Ovary (tissue), 9 donors: ENCODE measurements around the gene PMPCB. TPM values are rescaled to one million over a fixed set of nuclear protein-coding genes. Genes with fewer than 3 reads are reported as not detected.

Experiments used
- DNase-seq, 5 donors: peaks; one replicate each; pipeline ENCODE4 v3.0.0-alpha.2; 2019 to 2020
- H3K27ac ChIP-seq, 2 donors: fragments of 200-600 bp; one replicate each; pipeline versions ENCODE4 v1.5.1 to v1.8.0; 2019 to 2022
- H3K27me3 ChIP-seq: fragments of 200-600 bp; one replicate; pipeline ENCODE4 v1.8.0; 2022
- H3K36me3 ChIP-seq: fragments of 200-600 bp; sonication (generic); one replicate; pipeline ENCODE4 v1.5.1; 2019
- H3K4me1 ChIP-seq: one replicate; pipeline ENCODE4 v1.8.1; 2013; ENCODE audit warnings: mild to moderate bottlenecking, moderate library complexity; ENCODE audit not compliant: insufficient read depth
- H3K4me3 ChIP-seq: fragments of 200-600 bp; sonication (generic); one replicate; pipeline ENCODE4 v1.5.1; 2017
- H3K9me3 ChIP-seq, 2 donors: fragments of 200-600 bp in 1 of 2; sonication (generic) in 1 of 2; one replicate each; pipeline versions ENCODE4 v1.5.1 to v1.8.1; 2013 to 2019; ENCODE audit warnings: mild to moderate bottlenecking in 1 of 2, moderate library complexity in 1 of 2
- EP300 ChIP-seq: sonication (generic); formaldehyde crosslinking; IDR thresholded peaks from one replicate; pipeline ENCODE4 v1.6.1; 2017; ENCODE audit warnings: antibody characterized with exemption
- POLR2A ChIP-seq: fragments of 450-650 bp; IDR thresholded peaks from one replicate; pipeline ENCODE4 v1.6.1; 2017; ENCODE audit warnings: antibody characterized with exemption, mild to moderate bottlenecking, moderate library complexity
- WGBS, 3 donors: extraction: QIAGEN DNeasy Blood & Tissue Kit in 1 of 3; methylation state at CpG; one replicate each; pipeline versions ENCODE4 v1.1.5 to v1.1.7; 2013 to 2017; 5-methylcytosine and 5-hydroxymethylcytosine counted together
- intact Hi-C, 4 donors: fragments of 100-400 bp; cut with DNase I; formaldehyde crosslinking; loops; one replicate each; pipeline versions ENCODE4 v1.11.0 to v1.15.1; 2022 to 2023
- polyA plus RNA-seq, 2 donors: library from polyadenylated mRNA; stranded (reverse); fragments of 200-250 nt in 1 of 2; fragments of 350-450 nt in 1 of 2; fragmentation: Illumina TruSeq in 1 of 2; extraction: RNeasy Lipid Tissue Mini Kit (QIAGEN cat#74804) in 1 of 2; gene quantifications; one replicate each; pipeline ENCODE4 v1.2.3, GENCODE V29; 2013 to 2014
- small RNA-seq: library from RNA; depleted of rRNA; stranded (forward); fragments of <200 nt; gene quantifications from one replicate; pipeline ENCODE3, GENCODE V24; 2016
- total RNA-seq, 7 donors: library from RNA; depleted of rRNA in 2 of 7; stranded (reverse); fragments of >200 nt in 2 of 7; fragmentation: NEBNext Ultra II Directional in 3 of 7; extraction: Animal tissue kit (Norgen Biotek cat#: 25700) in 3 of 7; gene quantifications; one replicate each; pipeline versions ENCODE4 v1.1.0 to v1.2.4, GENCODE V29; 2016 to 2023
- TF ChIP-seq, protein P1 (sequence below), 3 donors: fragments of 450-650 bp in 2 of 3; fragments of 200-600 bp in 1 of 3; IDR thresholded peaks; one replicate each; pipeline versions ENCODE4 v1.5.1 to v1.8.0; 2016 to 2022; ENCODE audit warnings: antibody characterized with exemption in 3 of 3, mild to moderate bottlenecking in 1 of 3
- donor health status: DM: no; HTN: no; CAD: no; lungs with moderate emphysema.
- donor health status: DM: no; HTN: no; CAD: no.
- donor health status: Bipolar disorder and iron deficiency.
- donor health status: DM: yes; HTN: yes; CAD: no.
- donor health status: DM: no; HTN: no; CAD: no.
- donor health status: DM: yes; HTN: yes; CAD: no.

PMPCB gene
- total and polyA plus RNA-seq, 9 donors = 41.2 to 87.0 (median 63.4) TPM

DNA sequence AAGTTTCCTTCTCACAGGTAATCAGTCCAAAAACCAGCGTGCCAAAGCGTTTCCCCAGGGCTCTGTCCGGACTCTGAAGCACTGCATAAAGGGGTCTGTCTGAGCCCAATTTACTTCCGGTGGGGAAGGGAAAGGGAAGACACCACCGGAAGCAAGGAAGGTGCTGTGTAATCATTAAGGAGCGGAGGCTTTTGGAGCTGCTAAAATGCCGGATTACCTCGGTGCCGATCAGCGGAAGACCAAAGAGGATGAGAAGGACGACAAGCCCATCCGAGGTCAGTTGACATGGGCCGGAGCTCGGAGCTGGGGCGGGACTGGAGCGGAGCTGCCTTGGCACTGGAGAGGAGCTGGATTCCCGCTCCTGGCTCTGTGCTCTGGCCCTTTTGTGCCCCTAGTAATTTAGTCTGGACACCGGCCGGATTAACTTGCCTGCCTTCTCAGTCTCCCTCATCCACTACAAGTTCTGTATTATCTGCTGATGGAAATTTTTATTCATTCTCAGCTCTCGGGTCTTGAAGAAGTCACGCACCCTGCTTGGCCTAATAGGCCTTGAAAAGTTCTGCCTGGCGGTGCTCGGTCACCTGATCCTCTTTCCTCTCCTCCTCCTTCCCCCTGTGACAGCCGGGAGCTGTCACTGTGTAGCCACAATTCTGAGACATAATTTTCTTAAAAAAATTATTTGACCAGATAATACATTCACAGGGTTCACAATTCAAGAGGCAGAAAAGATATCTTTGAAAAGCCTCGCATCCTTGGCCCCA, 50.5 kb downstream of the PMPCB start, which contains the start of gene PSMC2:
Gene PSMC2 (plus strand): TSS at position 137 of the 761 bp plus-strand sequence. CDS start 69 bp downstream, at position 206.
- intact Hi-C loops = no loop called here
- no peaks in the 10 kb centered on the region for H3K9me3 ChIP-seq
- no peaks in the 10 kb centered on the region for H3K36me3 ChIP-seq
- peak within 1 kb of the TSS; percentile 84 for H3K4me3 ChIP-seq
- peaks cover 3% of the 10 kb centered on the region for H3K4me1 ChIP-seq
- peak; percentile 68 to 83 (median 79) for DNase-seq
- H3K27ac ChIP-seq = peak within 1 kb of the TSS; percentile 72 to 75
- WGBS, 3 donors = 0 to 1% (median 0%) methylated on average over 25 of the region's 25 CpGs
- no peaks in the 10 kb centered on the region for H3K27me3 ChIP-seq
- TF ChIP-seq POLR2A (peak; percentile 34), EP300 (no peak)

DNA sequence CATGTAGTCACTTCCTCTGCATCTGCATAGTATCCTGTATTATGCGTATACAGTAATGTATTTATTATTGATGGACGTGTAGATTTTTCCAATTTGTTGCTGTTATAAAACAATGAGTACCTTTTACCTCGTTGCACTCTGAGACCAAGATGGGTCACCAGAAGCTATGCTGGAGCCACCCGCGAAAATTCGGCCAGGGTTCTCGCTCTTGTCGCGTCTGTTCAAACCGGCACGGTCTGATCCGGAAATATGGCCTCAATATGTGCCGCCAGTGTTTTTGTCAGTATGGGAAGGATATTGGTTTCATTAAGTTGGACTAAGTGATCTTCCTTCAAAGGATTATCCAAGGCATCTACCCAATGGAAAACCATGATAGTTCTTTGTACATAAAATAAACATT, 51.2 kb downstream of the PMPCB start:
- Histone ChIP-seq H3K4me1 (peaks cover 3% of the 10 kb centered on the region), H3K36me3 (no peaks in the 10 kb centered on the region), H3K9me3 (no peaks in the 10 kb centered on the region), H3K27ac (no peak overlapping the region), H3K4me3 (peak overlapping the region; percentile 84), H3K27me3 (no peaks in the 10 kb centered on the region)
- WGBS, 3 donors = 8 to 18% (median 17%) methylated on average over 13 of the region's 13 CpGs
- no peak for DNase-seq
- intact Hi-C loops = no loop called here
- TF ChIP-seq POLR2A (no peak), EP300 (no peak)
- TF ChIP-seq, protein P1, sequence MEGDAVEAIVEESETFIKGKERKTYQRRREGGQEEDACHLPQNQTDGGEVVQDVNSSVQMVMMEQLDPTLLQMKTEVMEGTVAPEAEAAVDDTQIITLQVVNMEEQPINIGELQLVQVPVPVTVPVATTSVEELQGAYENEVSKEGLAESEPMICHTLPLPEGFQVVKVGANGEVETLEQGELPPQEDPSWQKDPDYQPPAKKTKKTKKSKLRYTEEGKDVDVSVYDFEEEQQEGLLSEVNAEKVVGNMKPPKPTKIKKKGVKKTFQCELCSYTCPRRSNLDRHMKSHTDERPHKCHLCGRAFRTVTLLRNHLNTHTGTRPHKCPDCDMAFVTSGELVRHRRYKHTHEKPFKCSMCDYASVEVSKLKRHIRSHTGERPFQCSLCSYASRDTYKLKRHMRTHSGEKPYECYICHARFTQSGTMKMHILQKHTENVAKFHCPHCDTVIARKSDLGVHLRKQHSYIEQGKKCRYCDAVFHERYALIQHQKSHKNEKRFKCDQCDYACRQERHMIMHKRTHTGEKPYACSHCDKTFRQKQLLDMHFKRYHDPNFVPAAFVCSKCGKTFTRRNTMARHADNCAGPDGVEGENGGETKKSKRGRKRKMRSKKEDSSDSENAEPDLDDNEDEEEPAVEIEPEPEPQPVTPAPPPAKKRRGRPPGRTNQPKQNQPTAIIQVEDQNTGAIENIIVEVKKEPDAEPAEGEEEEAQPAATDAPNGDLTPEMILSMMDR (IDR thresholded peaks at IDR 0.05) = no peak

DNA sequence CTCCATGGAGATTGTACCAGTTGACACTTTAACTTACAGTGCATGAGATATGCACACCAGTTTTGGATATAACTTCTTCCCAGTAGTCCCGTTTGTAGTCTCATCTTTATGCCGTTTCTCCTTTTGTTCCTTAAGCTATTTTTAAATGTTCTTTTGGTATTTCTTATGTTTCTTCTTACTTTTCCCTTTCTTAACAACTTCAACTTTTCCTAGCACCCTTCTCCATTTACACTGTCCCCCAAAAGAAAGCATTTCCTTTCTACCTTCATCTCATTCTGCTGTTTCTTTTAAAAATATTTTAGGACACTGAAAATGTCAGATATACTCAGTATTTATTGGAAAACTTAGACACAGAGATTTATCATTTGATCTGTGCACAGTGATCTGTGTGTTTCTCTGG, 51.7 kb downstream of the PMPCB start:
- H3K4me1 ChIP-seq = peaks cover 3% of the 10 kb centered on the region
- 23 to 34% (median 34%) methylated on average over 2 of the region's 2 CpGs for WGBS, 3 donors
- no peaks in the 10 kb centered on the region for H3K9me3 ChIP-seq
- intact Hi-C loops = no loop called here
- H3K36me3 ChIP-seq = no peaks in the 10 kb centered on the region
- no peak overlapping the region for H3K27ac ChIP-seq
- TF ChIP-seq, protein P1 (IDR thresholded peaks at IDR 0.05) = no peak
- TF ChIP-seq POLR2A (no peak), EP300 (no peak)
- H3K27me3 ChIP-seq = no peaks in the 10 kb centered on the region
- no peak for DNase-seq
- no peak overlapping the region for H3K4me3 ChIP-seq

DNA sequence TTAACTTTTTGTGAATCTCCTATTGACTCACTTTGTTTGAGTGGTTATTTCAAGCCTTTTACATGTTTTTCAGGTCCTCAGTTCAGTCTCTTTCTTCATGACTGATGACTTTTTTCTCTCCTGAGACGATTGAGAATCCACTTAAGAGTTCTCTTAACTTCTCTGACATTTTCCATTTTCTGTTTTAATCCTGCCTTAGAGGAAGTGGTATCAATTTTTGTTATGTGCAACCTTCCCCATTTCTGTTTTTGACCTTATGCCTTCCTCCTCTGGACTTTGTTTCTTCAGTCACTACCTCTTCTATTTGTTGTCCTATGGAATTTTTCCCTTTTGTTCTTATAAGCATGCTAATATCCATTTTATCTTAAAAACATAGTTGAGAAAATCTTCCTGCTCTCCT, 52.6 kb downstream of the PMPCB start:
- no peaks in the 10 kb centered on the region for H3K27me3 ChIP-seq
- no peaks in the 10 kb centered on the region for H3K36me3 ChIP-seq
- intact Hi-C loops = no loop called here
- peaks cover 3% of the 10 kb centered on the region for H3K4me1 ChIP-seq
- WGBS, 3 donors = 60 to 66% (median 61%) methylated on average over 1 of the region's 1 CpG
- TF ChIP-seq, protein P1 (IDR thresholded peaks at IDR 0.05) = no peak
- TF ChIP-seq POLR2A = no peak
- no peak for DNase-seq
- no peak overlapping the region for H3K27ac ChIP-seq
- H3K9me3 ChIP-seq = no peaks in the 10 kb centered on the region
- H3K4me3 ChIP-seq = no peak overlapping the region

Small RNAs within 50 kb of the gene (small RNA-seq; reads per million reads assigned to genes)
- not detected for gene RPS29P16

Other genes starting within 250 kb of the PMPCB start
- gene FBXL13, start 222.6 kb upstream of the PMPCB start, total RNA-seq = 10 to 100 TPM in 1 of 7 donors, 1 to 10 TPM in 6; 5.5 to 13.3 (median 6.9) TPM
- gene FBXL13, start 222.6 kb upstream of the PMPCB start, polyA plus RNA-seq = 1 to 10 TPM; 1.1 to 1.6 TPM
- 10 to 100 TPM; 33.5 to 54.0 (median 52.2) TPM for gene ARMC10, start 222.3 kb upstream of the PMPCB start, total RNA-seq
- gene ARMC10, start 222.3 kb upstream of the PMPCB start, polyA plus RNA-seq = 10 to 100 TPM; 23.6 to 45.5 TPM
- 10 to 100 TPM; 19.5 to 27.9 (median 21.5) TPM for gene NAPEPLD, start 148.3 kb upstream of the PMPCB start, total RNA-seq
- gene NAPEPLD, start 148.3 kb upstream of the PMPCB start, polyA plus RNA-seq = 10 to 100 TPM in 1 of 2 donors, 1 to 10 TPM in 1; 7.5 to 17.3 TPM
- 10 to 100 TPM; 11.1 to 29.5 (median 21.9) TPM for gene DNAJC2, start 47.3 kb downstream of the PMPCB start, total RNA-seq
- 10 to 100 TPM; 16.8 to 17.8 TPM for gene DNAJC2, start 47.3 kb downstream of the PMPCB start, polyA plus RNA-seq
- 10 to 100 TPM; 55.1 to 94.0 (median 82.1) TPM for gene PSMC2, start 50.2 kb downstream of the PMPCB start, total RNA-seq
- gene PSMC2, start 50.2 kb downstream of the PMPCB start, polyA plus RNA-seq = 100 to 1,000 TPM in 1 of 2 donors, 10 to 100 TPM in 1; 66.2 to 104 TPM
- under 1 TPM in 3 of 7 donors, not detected in 4; 0.10 to 0.34 (median 0.12) TPM for gene SLC26A5, start 148.8 kb downstream of the PMPCB start, total RNA-seq
- under 1 TPM in 1 of 2 donors, not detected in 1; 0.06 TPM for gene SLC26A5, start 148.8 kb downstream of the PMPCB start, polyA plus RNA-seq